Right renal pelvis (tissue), 4 donors: ENCODE data around the gene SH3BGRL3. TPM values are rescaled to one million over a fixed set of nuclear protein-coding genes. Genes with fewer than 3 reads are reported as not detected.

Source experiments
- DNase-seq, 4 donors: peaks; one replicate each; pipeline ENCODE4 v3.0.0-alpha.2; 2013; ENCODE audit warnings: low read depth in 4 of 4, low spot score in 3 of 4, missing footprints in 1 of 4
- polyA plus RNA-seq, 4 donors: library from polyadenylated mRNA; unstranded; fragments of 120-200 nt; gene quantifications; one replicate each; pipeline ENCODE4 v1.2.1, GENCODE V29; 2013; ENCODE audit not compliant: insufficient read length in 4 of 4

Gene SH3BGRL3
- polyA plus RNA-seq, 4 donors: 99.2 to 120 (median 108) TPM

DNA sequence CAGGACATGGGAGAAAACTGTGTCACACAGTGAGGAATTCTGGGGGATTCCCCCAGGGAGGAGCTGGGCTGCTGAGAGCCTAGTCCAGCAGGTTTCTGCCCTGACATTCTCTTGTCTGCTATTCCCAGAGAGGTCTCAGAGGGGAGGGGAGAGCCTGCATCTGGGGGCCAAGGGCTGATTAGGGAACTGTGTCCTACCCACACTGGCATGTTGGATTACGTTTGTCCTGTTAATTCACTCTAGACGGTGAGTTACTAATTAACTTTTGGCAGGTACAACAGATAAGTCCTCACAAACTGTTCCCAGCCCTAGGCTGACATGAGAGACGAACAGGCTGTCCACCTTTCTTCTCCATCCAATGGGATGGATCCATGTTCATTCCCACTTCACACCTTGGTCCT lies 2.6 kb upstream of the SH3BGRL3 start:
- DNase-seq: no peak

DNA sequence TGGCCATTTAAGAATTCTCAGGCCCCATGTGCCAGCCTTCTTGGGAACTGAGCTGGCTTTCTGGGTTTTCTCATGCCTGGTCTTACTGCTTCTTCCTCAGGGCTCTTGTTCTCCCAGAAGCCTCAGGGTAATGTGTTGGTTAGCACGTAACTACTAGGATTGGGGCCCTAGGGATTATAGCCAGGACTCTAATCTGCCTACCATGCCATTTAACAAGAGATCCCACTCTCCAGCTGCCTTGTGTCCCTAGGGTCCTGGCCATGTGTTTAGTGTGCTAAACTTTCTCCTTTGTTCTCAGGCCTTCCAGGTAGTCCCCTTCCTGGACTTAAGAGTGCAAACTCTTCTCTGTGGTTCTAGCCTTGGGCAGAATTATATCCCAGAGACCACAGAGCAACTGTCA lies 2.2 kb upstream of the SH3BGRL3 start:
- no peak for DNase-seq

DNA sequence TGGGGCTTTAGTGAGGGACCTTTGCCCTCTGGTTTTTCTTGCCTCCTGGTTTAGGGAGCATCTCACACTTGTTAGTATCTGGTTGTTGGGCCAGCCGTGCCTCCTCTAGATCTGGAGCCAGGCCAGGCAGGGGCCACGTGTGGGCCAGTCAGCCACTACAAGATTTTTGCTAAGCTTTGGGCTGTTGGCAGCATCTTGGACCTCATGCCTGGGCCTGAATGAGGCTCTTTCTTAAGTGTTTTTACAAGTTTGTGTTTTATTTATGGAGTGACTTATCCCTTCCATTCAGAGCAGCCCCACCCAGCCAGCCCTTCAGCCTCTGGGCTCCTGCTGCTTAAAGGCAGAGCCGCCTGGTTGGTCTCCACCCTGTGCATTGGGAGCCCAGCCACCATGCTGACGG lies 1.6 kb upstream of the SH3BGRL3 start:
- DNase-seq: no peak

DNA sequence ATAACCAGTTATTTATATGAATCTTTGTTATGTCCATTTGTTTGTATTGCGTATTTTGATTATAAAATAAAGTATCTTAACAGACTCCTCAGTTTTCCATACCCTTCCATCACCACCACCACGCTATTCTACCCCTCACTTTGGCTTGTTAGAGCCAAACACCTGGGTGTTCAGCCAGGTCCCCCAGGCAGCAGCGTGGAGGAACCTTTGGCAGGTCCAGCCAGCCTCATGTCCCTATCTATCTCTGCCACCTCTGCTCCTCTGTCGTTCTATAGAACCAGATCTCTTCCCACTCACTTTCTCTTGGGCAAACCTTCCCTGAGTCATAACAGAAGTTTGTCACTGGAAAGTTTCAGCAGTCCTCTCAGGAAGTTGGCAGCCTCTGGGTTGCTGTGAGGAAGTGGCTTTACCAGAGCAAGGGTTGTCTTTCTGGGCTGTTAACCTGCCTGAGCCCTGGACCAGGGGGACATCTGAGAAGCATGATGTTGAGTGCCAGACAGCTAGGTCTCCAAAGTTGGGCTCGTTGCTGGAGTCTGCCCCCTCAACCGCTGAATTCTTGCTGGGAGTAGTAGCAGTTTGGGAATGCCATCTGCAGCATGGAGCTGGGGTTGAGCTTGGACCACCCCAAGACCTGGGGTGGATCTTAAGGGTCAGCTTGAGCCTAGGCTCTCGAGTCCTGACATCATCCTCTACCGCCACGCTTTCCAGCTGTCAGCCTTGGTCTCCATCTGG lies 996 bp upstream of the SH3BGRL3 start:
- DNase-seq: no peak

DNA sequence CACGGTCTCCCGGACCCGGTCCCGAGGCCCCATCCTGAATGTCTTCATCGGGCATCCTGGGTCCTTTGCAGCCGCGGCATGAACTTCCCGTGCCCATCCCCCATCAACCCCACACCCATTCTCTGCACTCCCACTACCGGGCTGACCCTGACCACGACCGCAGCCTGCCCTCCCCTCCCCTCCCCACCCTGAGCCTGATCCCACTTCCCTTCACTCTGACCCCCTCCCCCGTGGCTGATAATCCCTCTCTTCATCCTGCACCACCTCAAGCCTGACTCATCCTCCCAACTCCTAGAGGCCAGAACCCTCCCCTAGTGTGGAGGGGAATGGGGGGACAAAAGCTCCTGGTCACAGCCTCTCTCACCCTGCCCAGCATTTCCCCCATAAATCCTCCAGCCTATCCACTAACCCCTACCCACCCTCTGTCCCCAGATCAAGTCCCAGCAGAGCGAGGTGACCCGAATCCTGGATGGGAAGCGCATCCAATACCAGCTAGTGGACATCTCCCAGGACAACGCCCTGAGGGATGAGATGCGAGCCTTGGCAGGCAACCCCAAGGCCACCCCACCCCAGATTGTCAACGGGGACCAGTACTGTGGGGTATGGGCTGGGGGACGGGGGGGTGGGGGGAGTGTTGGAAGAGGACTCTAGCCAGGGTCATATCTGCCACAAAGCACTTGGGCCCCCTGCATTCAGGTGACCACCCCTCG lies 602 bp downstream of the SH3BGRL3 start:
- no peak for DNase-seq

DNA sequence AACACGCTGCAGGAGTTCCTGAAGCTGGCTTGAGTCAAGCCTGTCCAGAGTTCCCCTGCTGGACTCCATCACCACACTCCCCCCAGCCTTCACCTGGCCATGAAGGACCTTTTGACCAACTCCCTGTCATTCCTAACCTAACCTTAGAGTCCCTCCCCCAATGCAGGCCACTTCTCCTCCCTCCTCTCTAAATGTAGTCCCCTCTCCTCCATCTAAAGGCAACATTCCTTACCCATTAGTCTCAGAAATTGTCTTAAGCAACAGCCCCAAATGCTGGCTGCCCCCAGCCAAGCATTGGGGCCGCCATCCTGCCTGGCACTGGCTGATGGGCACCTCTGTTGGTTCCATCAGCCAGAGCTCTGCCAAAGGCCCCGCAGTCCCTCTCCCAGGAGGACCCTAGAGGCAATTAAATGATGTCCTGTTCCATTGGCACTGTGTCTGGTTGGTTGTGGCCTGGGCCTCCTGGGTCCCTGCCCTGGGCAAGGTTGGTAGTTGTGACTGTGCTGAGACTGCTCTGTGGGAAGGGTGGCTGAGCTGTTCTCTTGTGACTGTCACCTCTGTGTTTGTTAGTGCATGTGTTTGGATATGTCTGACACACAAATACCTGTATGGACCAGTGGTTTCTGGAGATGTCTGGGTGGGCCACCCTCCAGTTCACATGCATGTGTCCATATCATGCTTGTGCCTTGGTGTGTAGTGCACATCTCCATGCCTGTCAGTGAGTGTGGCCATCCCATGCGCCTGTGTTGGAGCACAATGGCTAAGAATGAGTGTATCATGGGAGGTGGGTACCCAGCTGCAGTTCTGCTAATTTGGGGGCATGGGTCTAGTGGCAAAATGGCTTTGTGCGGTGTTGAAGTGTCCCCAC lies 1.4 kb downstream of the SH3BGRL3 start:
- no peak for DNase-seq

DNA sequence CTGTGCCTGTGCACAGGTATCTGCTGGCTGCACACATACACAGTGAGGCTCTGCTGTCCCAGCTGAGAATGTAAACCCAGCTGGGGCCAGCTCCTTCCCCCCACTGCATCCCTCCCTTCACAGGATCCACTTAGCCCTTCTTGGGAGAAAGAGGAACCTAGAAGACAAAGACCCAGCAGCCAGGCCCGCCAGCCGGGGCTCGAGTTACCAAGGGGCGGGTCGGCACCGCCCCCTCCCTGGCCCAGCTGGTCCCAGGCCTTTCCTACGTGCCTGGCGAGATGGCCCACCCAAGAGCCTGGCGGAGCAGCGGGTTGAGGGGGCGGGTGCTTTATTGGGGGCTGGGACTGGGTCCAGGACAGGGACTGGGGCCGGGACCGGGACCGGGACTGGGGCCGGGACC lies 2.1 kb downstream of the SH3BGRL3 start:
- peak in 1 of 4 donors; percentile 56 for DNase-seq

DNA sequence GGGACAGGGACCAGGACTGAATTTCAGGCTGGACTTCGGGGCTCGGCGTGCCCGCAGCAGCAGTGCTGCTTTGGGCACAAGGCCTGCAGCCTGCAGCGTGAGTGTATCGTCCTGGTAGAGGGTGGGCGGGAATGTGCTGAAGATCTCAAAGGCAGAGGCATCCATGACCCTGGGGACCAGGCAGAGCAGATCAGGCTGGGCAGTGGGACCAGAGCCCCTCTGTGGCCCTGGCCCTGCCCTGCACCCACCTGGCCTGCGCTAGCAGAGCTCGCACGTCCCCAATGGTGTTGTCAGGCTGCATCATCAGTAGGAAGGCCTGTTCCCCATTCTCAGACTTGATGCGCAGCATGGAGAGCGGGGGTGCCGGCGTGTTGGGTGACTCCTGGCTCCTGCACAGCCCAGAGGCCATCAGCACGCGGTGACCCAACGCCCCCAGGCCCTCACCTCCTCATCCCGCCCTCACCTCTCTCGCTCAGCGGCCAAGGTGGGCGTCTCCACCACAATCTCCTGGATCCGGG lies 2.6 kb downstream of the SH3BGRL3 start:
- no peak for DNase-seq

DNA sequence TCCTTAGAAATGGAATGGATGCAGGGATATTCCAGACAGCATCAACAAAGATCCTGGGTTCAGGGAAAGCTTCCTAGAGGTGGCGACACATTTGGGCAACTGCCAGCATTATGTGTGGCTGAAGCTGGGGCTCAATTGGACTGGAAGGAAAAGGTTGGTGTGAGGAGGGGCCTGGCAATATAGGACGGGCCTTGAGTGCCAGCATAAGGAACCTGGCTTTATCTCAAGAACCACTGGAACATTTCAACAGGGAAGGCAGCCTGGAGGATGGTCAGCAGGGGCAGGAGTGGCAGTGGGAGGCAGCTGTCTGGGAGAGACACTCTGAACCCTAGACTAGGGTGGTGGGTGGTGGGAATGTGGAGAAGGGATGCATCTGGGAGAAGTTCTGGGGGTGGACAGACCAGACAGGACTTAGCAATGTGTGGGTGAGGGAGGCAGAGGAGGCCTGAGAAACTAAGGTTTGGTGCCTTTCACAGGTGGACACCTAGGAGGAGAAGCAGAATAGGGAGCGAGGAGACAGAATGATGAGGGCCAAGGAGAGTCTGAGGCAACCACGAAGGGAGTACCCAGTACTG lies 3.5 kb downstream of the SH3BGRL3 start:
- DNase-seq: no peak

DNA sequence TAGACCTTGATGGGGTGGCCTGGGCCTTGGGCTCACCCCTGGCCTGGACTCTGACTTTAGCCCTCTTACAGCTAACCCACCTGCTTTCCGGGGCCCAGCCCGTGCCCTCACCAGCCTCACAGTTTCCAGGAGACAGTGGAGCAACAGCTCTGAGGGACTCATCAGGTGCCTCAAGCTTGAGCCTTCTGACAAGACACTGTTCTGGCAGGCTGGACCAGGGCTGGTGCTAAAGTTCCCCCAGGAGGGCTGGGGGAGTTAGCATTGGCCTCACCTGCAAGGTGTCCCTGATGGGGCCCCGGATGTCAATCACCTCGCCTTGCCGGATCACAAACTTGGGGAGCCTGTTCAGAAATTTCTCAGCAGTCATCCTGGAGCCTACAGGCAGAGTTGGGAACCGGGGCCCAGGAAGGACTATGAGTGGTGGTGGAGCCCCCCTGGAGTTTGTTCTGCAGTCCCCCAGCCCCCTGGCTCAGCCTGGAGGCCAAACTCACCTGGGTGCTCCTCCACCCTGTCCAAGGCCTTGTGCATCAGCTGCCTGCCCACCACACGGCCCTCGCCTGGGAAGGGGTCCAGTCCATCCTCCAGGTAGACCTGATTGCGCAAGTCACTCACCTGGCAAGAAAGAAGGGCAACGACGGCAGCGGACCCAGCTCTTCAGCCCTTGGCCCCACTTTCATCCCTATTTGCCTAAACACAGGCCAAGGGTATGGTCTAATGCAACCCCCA lies 4.1 kb downstream of the SH3BGRL3 start:
- DNase-seq: no peak

DNA sequence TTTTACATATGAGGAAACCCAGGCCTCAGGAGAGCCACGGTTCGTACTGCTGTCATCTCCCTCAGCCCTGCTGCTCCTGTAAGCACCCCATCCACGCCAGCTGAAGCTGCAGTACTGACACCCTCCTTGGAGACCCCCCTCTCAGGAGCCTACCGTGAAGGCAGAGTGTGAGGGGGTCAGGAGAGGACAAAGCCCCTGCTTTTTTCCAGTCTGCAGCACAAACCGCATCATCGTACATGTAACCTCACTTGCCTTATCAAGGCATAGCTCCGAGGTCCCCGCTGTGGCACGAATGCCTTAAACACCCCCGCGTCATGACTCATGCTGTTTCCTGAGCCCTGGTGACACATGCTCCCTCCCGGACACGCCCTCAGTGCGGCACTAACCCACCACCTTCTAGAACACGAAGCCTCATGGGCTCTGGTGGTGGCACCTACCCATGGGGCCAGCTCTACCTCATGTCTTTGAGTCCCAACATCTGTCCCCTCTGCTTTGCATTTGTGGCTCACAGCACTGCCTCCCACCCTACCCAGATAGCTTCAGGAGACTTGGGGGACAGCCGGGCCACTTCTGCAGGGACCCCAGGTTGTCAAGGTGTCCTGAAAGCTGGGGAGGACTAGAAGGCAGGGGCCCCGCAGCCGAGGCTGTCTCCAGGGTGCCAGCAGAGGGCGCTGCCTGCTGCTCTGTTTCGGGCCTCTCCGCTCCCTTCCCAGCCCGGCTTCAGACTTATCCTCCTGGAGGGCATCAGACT lies 4.9 kb downstream of the SH3BGRL3 start:
- DNase-seq: no peak

DNA sequence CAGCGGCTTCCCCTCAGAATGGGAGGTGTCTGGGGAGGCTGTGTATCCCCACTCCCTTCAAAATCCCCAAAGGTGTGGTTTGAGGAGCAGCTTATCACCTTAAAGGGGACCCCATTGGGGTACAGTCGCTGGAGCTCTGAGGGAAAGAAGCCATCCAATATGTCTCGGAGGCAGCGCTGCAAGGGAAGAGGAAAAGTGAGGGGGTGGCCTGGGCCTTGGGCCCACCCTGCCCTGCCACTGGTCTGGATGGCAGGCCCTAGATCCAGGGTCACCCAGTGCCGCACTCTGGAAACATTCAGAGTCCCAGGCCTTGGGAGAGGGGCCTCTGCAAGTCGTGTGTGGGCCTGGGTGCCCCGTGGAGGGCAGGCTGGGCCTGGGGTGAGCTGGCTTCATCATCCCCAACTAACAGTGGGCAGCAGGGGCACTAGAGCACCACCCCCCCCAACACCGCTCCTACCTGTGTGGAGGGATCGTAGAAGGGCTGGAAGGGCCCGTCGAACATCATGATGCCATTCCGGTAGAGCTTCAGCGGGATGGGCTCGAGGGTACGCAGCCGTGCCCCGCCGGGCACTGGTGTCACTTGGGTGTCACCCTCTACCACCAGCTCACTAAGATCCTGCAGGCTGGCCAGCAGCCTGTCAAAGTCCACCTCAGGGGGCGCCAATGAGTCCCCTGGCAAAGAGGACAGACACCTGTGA lies 5.6 kb downstream of the SH3BGRL3 start:
- no peak for DNase-seq

DNA sequence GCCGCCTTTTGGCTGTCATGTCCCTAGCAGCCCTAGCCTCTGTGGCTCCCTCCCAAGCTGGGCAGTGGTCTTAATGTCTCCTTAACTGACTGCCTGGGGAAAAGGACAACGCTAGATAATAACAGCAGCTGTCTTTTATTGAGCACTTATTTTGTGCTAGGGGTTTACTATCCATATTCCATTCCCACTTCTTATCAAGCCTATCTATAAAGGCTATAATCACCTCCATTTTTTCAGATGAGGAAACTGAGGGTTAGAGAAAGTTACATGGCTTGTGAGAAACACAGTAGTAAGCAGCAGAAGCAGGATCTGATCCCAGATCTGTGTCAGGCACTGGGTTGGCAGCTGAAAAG lies 6.2 kb downstream of the SH3BGRL3 start:
- no peak for DNase-seq

DNA sequence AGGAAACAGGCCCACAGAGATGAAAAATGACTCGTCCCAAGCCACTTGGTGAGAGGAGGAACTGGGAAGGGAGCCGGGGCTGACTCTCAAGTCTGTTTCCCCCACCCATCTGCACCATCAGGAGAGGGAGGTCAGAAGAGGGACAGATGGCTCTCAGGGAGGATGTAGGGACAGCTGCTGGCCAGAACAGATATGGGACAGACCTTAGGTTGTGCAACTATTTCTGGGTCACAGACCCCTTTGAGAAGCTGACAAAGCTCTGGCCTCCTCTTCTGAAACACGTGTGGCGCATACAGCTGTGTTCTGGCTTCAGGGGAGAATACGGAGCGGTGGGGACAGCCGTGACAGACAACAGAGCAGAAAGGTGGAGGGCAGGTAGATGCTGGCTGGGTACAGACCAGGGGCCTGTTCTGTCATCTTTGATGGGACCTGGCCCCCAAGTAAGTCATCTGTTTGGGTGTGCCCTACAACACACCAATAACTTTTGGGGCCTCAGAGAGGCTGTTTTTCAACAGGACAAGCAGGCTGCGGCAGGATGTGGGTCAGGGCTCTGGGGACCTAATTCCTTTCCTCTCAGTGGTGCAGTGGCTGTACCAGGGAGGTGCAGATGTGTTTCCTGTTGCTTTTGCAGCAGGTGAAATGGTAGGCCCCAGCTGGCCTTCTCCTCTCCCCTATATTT lies 7.3 kb downstream of the SH3BGRL3 start:
- no peak for DNase-seq

DNA sequence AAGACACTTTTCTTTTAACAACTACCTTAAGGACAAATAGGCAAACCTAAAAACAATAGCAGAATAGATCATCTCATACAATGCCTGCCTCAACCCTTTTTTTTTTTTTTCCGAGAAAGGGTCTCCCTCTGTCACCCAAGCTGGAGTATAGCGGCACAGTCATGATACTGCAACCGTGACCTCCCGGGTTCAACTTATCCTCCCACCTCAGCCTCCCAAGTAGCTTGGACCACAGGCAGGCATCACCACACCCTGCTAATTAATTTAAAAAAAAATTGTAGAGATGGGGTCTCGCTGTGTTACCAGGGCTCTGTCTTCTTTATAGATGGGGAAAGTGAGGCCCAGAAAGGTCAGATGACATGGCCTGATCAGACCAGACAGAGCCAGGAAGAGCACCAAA lies 7.9 kb downstream of the SH3BGRL3 start:
- no peak for DNase-seq

DNA sequence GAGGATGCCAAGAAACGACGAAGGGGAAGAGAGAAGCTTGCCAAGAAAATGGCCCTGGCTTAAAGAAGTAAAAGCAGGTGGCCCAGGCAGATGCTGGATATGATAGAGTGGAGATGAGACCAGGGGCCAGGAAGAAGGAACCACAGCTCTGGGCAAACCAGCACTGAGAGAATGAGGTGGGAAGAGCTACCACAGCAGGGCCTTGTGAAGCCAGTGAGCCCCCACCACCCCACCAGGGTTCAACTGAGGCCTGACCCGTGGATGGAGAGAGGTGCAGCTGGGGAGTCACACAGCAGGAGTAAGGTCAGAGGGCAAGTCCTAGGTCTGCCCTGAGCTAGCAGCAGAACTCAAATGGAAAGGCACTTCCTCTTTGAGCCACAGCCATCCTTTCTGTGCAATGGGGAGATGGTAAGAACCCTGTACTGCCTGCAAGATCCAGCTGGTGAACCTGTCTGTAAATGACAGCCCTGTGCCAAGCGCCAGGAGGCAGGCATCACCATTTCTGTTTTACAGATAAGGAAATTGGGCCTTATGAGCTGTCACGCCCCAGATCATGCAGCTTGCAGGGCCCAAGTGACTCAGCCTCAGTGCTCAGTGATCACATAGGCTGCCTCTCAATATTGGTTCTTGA lies 8.5 kb downstream of the SH3BGRL3 start:
- no peak for DNase-seq

DNA sequence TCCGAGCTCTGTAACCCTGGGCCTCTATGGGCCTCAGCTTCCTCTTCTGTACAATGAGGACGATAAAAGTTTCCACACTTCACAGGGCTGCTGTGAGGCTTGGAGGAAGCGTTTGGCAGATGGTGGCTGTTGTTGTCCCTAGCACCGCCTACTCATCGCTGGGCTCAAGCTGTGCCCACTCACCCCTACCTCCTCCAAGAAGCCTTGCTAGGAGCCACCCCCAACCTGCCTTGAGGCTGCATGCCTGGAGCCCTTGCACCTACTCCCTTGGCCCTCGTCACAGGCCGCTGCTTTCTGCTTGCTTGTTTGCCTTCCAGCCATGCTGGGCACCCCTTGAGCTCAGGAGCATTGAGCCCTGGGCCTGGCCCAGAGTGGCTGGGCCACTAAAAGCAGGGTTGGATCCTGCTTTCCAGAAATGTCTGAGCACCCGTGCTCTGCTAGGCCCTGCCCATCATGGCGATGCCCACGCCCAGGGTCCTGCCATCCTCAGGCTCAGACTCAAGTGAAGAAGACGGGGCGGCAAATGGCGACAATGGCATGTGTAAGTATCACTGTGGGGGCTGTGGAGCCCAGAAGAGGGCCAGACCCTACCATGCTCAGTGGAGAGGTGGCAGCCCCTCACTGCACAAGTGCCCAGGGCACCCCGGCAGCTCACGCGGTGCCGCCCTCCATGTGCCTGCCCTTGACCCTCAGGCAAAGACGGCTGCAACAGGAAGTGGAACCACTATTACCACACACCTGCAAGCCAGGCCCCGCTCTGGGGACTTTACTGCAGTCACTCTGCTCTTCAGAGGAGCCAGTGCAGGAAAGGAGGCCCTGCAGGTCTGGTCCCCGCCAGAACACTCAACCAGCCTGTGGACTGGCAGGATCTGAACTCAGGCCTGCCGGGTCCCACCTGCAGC lies 9.5 kb downstream of the SH3BGRL3 start:
- DNase-seq: no peak
